IPS-18c (cell line): Measurements from ENCODE around the gene TBC1D9.
"Not testable (repeated sequence)": the region's sequence is repeated elsewhere in the genome, so short reads cannot be mapped to it uniquely, and the experiment has no call there.

Experiments used
- H3K4me3 ChIP-seq: 2 replicates; pipeline ENCODE4 v1.7.0; 2013; ENCODE audit warnings: low read depth, mild to moderate bottlenecking, low read length, moderate library complexity; ENCODE audit not compliant: insufficient read depth
- H3K9me3 ChIP-seq: one replicate; pipeline ENCODE4 v1.6.1; 2013; ENCODE audit warnings: mild to moderate bottlenecking, low read length, moderate library complexity; ENCODE audit not compliant: control insufficient read depth, insufficient read depth

The TBC1D9 gene

GRCh38 chr4:140762202-140762601 lies 6.0 kb upstream of the TBC1D9 start:
- Histone ChIP-seq H3K9me3 (no peaks in the 10 kb centered on the region), H3K4me3 (no peak overlapping the region)

GRCh38 chr4:140757232-140757630 lies 1.0 kb upstream of the TBC1D9 start:
- H3K4me3 ChIP-seq, result no peak overlapping the region
- peaks cover 3% of the 10 kb centered on the region for H3K9me3 ChIP-seq

GRCh38 chr4:140755774-140756318 lies 339 bp downstream of the TBC1D9 start:
- H3K9me3 ChIP-seq, result peaks cover 3% of the 10 kb centered on the region

GRCh38 chr4:140754918-140755773 lies 1.0 kb downstream of the TBC1D9 start:
- Histone ChIP-seq H3K9me3 (peaks cover 3% of the 10 kb centered on the region), H3K4me3 (peak overlapping the region; percentile 79)

More at GRCh38 chr4:140755774-140756318, 339 bp downstream of the TBC1D9 start:
- H3K4me3 ChIP-seq, result peak overlapping the region; percentile 79

- Histone ChIP-seq H3K4me3 (no peak overlapping the region), H3K9me3 (peaks cover 3% of the 10 kb centered on the region)
Observed at GRCh38 chr4:140753329-140753728, 2.9 kb downstream of the TBC1D9 start.

GRCh38 chr4:140752291-140753068 lies 3.7 kb downstream of the TBC1D9 start:
- H3K4me3 ChIP-seq, result no peak overlapping the region
- H3K9me3 ChIP-seq, result peaks cover 3% of the 10 kb centered on the region

- no peaks in the 10 kb centered on the region for H3K9me3 ChIP-seq
- no peak overlapping the region for H3K4me3 ChIP-seq
Observed at GRCh38 chr4:140750470-140750869, 5.7 kb downstream of the TBC1D9 start.

- Histone ChIP-seq H3K4me3 (no peak overlapping the region), H3K9me3 (peaks cover 2% of the 10 kb centered on the region)
Observed at GRCh38 chr4:140748171-140748570, 8.0 kb downstream of the TBC1D9 start.

GRCh38 chr4:140746546-140746945 lies 9.6 kb downstream of the TBC1D9 start:
- H3K9me3 ChIP-seq, H3K4me3 ChIP-seq: not testable (repeated sequence)

- Histone ChIP-seq H3K9me3 (peaks cover 2% of the 10 kb centered on the region), H3K4me3 (no peak overlapping the region)
Observed at GRCh38 chr4:140744421-140744820, 11.8 kb downstream of the TBC1D9 start.

- Histone ChIP-seq H3K9me3 (peaks cover 2% of the 10 kb centered on the region), H3K4me3 (no peak overlapping the region)
Observed at GRCh38 chr4:140743194-140743931, 12.8 kb downstream of the TBC1D9 start.

- H3K9me3 ChIP-seq, result peaks cover 2% of the 10 kb centered on the region
- H3K4me3 ChIP-seq, result no peak overlapping the region
Observed at GRCh38 chr4:140742838-140743193, 13.4 kb downstream of the TBC1D9 start.

- H3K9me3 ChIP-seq, result peaks cover 2% of the 10 kb centered on the region
- no peak overlapping the region for H3K4me3 ChIP-seq
Observed at GRCh38 chr4:140740906-140741670, 15.1 kb downstream of the TBC1D9 start.

- H3K9me3 ChIP-seq, result peaks cover 2% of the 10 kb centered on the region
- no peak overlapping the region for H3K4me3 ChIP-seq
Observed at GRCh38 chr4:140740422-140740821, 15.8 kb downstream of the TBC1D9 start.

GRCh38 chr4:140739971-140740370 lies 16.2 kb downstream of the TBC1D9 start:
- no peak overlapping the region for H3K4me3 ChIP-seq

GRCh38 chr4:140738139-140738538 lies 18.0 kb downstream of the TBC1D9 start:
- no peaks in the 10 kb centered on the region for H3K9me3 ChIP-seq
- no peak overlapping the region for H3K4me3 ChIP-seq

More at GRCh38 chr4:140739971-140740370, 16.2 kb downstream of the TBC1D9 start:
- peaks cover 2% of the 10 kb centered on the region for H3K9me3 ChIP-seq
